ENCODE results near the gene MOB3C.

Gene MOB3C

DNA sequence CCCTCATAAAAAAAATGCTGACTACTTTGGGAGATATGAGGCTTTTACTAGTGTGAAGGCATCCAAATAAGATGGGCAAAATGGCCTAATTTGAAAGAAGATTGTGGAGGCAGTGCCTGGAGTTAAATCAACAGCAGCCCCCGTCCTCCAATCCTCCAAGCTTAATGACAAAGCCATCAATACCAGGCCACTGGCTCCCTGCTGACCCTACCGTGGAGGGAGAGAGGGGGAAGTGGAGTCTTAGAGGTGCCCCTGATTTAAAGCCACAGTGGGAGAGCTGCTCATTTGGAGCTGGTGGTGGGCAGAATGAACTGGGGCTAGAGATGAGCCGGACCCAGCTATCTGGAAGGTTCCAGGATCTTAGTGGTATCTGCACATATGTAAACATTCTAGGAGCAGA lies 40.8 kb downstream of the MOB3C start:
- no peak for DNase-seq (ENCODE audit: low read depth in 2 of 2)

- no peak for DNase-seq (ENCODE audit: low read depth in 2 of 2)
Measured at GRCh38 chr1:46575300-46575699, 41.3 kb downstream of the MOB3C start.

DNA sequence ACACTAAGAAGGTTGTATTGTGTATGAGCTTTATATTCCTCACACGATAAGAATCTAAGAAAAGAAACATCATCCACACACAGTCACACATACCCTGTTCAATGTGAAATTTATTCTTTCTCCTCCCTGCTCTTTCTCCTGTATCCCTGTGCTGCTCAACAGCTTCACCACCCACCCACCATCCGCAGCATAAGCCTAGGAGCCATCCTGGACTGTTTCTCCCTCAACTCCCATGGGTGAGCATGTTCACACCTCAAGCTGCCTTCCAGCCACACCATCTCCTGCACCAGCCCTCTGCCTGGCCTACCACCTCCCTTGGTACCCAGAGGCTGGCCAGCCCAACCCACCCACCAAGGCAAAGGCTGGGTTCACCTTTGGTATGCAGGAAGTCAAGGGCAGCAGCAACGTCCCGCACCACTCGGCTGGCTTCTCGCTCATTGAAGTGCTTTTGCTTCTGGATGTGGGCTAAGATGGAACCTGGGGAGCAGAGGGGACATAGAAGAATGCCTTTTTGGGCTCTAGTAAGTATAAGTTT lies 44.9 kb downstream of the MOB3C start:
- no peak for DNase-seq (ENCODE audit: low read depth in 2 of 2)

DNA sequence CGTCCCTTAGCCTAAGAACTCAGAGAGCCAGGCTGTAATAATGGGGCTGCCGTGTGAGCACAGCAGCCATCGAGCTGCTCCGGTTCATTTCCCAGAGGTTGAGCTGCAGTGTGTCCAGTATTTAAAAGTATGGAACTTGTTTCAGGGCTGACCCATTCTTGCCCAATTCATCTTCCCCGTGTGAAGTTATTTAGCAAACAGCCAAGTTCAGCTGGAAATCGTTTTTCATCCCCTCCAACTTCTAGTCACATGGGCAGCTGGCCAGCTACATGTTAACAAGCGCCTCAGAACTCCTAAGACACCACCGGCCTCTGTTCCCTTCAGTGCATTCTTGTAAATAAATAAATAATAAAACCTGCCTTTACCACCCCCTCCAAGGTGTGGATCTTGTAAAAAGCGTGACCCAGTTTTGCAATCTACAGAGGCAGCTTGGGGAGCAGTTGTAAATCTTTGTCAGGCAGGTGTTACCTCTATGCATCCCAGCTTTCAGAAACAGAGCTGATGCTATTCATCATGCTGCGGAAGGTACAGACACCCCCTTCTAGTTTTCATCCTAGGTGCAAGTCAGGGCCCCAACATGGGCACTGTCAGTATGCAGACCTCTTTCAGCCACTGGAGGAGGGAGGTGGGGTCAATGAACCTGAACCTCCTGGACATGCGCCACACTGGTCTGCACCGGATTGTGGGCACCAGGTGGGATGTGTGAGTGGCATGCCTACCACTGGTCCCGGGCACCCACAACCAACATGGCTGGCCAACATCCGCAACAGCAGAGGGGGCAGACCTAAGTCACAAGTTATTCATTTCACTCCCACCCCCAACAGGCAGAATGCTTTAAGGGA lies 46.5 kb downstream of the MOB3C start:
- no peak for DNase-seq (ENCODE audit: low read depth in 2 of 2)

- no peak for DNase-seq (ENCODE audit: low read depth in 2 of 2)
Measured at GRCh38 chr1:46569116-46569515, 47.5 kb downstream of the MOB3C start.

DNA sequence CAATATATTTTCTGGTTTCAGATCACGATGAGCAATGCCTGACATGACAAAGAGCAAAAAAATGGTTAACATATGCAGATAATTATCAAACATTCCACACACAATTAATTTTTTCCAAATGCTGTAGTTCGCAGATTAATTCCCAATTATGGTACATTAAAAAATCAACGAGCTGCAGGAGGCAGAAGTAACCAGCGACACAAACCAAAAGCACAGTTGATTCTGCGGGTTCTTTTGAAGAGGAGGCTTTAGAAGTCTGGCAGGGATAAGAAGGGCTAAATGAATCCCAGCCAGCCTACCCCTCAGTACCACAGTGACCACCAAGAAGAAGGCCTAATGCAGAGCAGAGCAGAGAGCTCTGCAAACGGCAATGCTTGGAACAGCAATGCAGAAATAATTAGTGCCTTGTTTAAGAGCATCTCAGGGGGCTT lies 48.1 kb downstream of the MOB3C start:
- no peak for DNase-seq (ENCODE audit: low read depth in 2 of 2)

GRCh38 chr1:46563341-46563740 lies 53.3 kb downstream of the MOB3C start:
- no peak for DNase-seq (ENCODE audit: low read depth in 2 of 2)

- no peak for DNase-seq (ENCODE audit: low read depth in 2 of 2)
Measured at GRCh38 chr1:46562498-46562897, 54.1 kb downstream of the MOB3C start.

DNA sequence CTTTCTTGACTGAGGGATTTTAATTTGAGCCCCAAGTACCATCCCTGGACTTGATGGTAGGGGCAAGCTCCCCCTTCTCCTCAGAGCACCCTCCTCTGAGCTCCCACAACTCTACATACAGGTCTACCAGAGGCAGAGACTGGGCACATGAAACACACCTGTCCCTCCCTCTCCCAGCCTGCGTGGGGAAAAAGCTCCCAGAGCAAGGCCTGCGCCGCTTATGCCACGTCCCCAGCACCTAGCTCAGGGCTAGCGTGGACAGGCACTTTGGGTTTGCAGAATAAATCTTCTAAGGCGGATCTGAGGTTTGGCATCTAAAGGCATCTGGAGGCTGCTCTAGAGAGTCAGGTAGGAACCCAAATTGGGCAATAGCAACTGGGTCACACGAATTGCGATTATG lies 57.6 kb downstream of the MOB3C start:
- DNase-seq (ENCODE audit: low read depth in 2 of 2) = no peak

GRCh38 chr1:46558141-46558963 lies 58.3 kb downstream of the MOB3C start:
- no peak for DNase-seq (ENCODE audit: low read depth in 2 of 2)
